K562 (cell line): ENCODE results near the gene UQCC2. TPM values are rescaled to one million over a fixed set of nuclear protein-coding genes. Genes with fewer than 3 reads are reported as not detected.

Experiments
- ARHGAP35 ChIP-seq: fragments of 450-650 bp; IDR thresholded peaks from 2 replicates; pipeline ENCODE4 v1.6.1; 2018; ENCODE audit not compliant: partially characterized antibody
- CCAR2 ChIP-seq: fragments of 200-400 bp; formaldehyde crosslinking; IDR thresholded peaks from 2 replicates; pipeline ENCODE4 v1.6.1; 2017; ENCODE audit warnings: mild to moderate bottlenecking, low read depth, low read length
- GABPA ChIP-seq: fragments of 200-800 bp; sonication (Bioruptor generic); conservative IDR thresholded peaks from 2 replicates; pipeline ENCODE4 v1.6.1; 2016; ENCODE audit warnings: low read depth, missing genetic modification characterization, missing compliant biosample characterization
- KLF10 ChIP-seq: fragments of 250-450 bp; sonication (Bioruptor Pico); IDR thresholded peaks from 2 replicates; pipeline ENCODE4 v1.6.1; 2021; ENCODE audit warnings: matching md5 sums
- MLLT1 ChIP-seq, 2 experiments: fragments of 450-650 bp; IDR thresholded peaks; 2 replicates each; pipeline ENCODE4 v1.6.1; 2016
- NR0B1 ChIP-seq: fragments of 450-650 bp; IDR thresholded peaks from one replicate; pipeline ENCODE4 v1.6.1; 2018; ENCODE audit warnings: mild to moderate bottlenecking, moderate library complexity; ENCODE audit not compliant: partially characterized antibody
- ZNF780A ChIP-seq: fragments of 250-450 bp; sonication (Bioruptor Pico); IDR thresholded peaks from 2 replicates; pipeline ENCODE4 v1.5.0; 2021; ENCODE audit warnings: mild to moderate bottlenecking
- polyA plus RNA-seq, 8 experiments: library from polyadenylated mRNA; depleted of rRNA in 4 of 8; stranded (reverse) in 5 of 8; unstranded in 3 of 8; fragments of >200 nt; fragmentation: Nextera tagmentation in 2 of 8; fragmentation: Illumina TruSeq in 1 of 8; extraction: Ambion mirVana in 2 of 8; extraction: Trizol in 1 of 8; gene quantifications; 2 replicates each; pipeline versions ENCODE4 v1.2.1 to v1.2.3, GENCODE V29; 2011 to 2014; ENCODE audit warnings: inconsistent platforms in 1 of 8, missing spikeins in 1 of 8
- total RNA-seq, 7 experiments: library from RNA; depleted of rRNA in 6 of 7; stranded (reverse); fragments of >200 nt in 6 of 7; fragmentation: Illumina TruSeq in 2 of 7; extraction: Trizol in 2 of 7; gene quantifications; 2 replicates each; pipeline versions ENCODE4 v1.2.1 to v1.2.3, GENCODE V29; 2011 to 2021; ENCODE audit warnings: low replicate concordance in 1 of 7
- TF ChIP-seq, protein P1 (sequence below): fragments of 250-450 bp; sonication (Bioruptor Pico); IDR thresholded peaks from 2 replicates; pipeline ENCODE4 v1.5.0; 2021
- TF ChIP-seq, protein P2 (sequence below): sonication (generic); formaldehyde crosslinking; IDR thresholded peaks from 2 replicates; pipeline ENCODE4 v1.8.1; 2023; ENCODE audit warnings: mild to moderate bottlenecking, missing genetic modification reagents

The UQCC2 gene
- total and polyA plus RNA-seq, 9 of the 15 experiments (the other 6 are each of a cell fraction or from before 2014, with no cell fraction given): 58.5 to 927 (median 158) TPM

DNA sequence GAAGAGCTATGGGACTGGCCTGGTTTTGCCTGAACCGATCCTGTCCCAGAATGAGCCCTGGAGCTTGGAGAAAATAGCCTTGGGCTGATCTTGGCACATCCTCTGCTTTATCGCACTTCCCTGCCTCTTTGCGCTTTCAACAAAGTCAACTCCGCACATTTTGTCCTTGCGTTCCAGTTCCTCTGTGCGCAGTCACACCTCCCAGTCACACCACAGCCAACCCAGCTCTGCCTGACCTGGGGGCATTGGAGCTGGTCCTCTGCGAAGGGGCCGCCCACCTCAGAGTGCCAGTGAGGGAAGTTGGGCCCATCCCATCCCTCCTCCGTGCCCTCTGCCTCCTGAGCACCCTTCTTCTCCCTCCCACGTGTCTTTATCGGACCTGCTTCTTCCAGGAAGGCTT is 16.9 kb upstream of the UQCC2 start (continued):
- TF ChIP-seq, protein P1, sequence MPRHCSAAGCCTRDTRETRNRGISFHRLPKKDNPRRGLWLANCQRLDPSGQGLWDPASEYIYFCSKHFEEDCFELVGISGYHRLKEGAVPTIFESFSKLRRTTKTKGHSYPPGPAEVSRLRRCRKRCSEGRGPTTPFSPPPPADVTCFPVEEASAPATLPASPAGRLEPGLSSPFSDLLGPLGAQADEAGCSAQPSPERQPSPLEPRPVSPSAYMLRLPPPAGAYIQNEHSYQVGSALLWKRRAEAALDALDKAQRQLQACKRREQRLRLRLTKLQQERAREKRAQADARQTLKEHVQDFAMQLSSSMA (CRISPR knock-in tag): no peak
- TF ChIP-seq MLLT1 (IDR thresholded peaks at IDR 0.05) (no peak), KLF10 (CRISPR knock-in tag) (no peak), ARHGAP35 (no peak), ZNF780A (no peak), CCAR2 (no peak), NR0B1 (no peak), GABPA (no peak)
- TF ChIP-seq, protein P2, sequence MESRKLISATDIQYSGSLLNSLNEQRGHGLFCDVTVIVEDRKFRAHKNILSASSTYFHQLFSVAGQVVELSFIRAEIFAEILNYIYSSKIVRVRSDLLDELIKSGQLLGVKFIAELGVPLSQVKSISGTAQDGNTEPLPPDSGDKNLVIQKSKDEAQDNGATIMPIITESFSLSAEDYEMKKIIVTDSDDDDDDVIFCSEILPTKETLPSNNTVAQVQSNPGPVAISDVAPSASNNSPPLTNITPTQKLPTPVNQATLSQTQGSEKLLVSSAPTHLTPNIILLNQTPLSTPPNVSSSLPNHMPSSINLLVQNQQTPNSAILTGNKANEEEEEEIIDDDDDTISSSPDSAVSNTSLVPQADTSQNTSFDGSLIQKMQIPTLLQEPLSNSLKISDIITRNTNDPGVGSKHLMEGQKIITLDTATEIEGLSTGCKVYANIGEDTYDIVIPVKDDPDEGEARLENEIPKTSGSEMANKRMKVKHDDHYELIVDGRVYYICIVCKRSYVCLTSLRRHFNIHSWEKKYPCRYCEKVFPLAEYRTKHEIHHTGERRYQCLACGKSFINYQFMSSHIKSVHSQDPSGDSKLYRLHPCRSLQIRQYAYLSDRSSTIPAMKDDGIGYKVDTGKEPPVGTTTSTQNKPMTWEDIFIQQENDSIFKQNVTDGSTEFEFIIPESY (CRISPR knock-in tag): no peak
